Type B pancreatic cell (in vitro differentiated cells): ENCODE measurements around the gene CROCC2. TPM values are rescaled to one million over a fixed set of nuclear protein-coding genes. Genes with fewer than 3 reads are reported as not detected.
A peak's percentile ranks its signal among the peaks of the same experiment; 100 is the strongest.

ENCODE experiments used
- DNase-seq: peaks from one replicate; pipeline ENCODE4 v3.0.0; 2021; ENCODE audit warnings: mixed read lengths; ENCODE audit not compliant: unreplicated experiment; ENCODE audit errors: extremely low spot score
- H3K27ac Mint-ChIP-seq: 2 replicates; pipeline ENCODE4 v1.8.0; 2021; ENCODE audit warnings: mild to moderate bottlenecking, mixed read lengths
- H3K27me3 Mint-ChIP-seq: 2 replicates; pipeline ENCODE4 v1.8.0; 2021; ENCODE audit warnings: mixed read lengths
- H3K36me3 Mint-ChIP-seq: 2 replicates; pipeline ENCODE4 v1.8.0; 2021; ENCODE audit warnings: mixed read lengths
- H3K4me1 Mint-ChIP-seq: one replicate; pipeline ENCODE4 v1.8.0; 2021; ENCODE audit warnings: mixed read lengths; ENCODE audit not compliant: unreplicated experiment
- H3K4me3 Mint-ChIP-seq: 2 replicates; pipeline ENCODE4 v1.8.0; 2021; ENCODE audit warnings: mild to moderate bottlenecking, mixed read lengths
- H3K9me3 Mint-ChIP-seq: 2 replicates; pipeline ENCODE4 v1.8.0; 2021; ENCODE audit warnings: mixed read lengths
- CTCF ChIP-seq: fragments of 200-600 bp; sonication (generic); conservative IDR thresholded peaks from 2 replicates; pipeline ENCODE4 v1.5.0; 2021; ENCODE audit warnings: antibody characterized with exemption, mild to moderate bottlenecking
- total RNA-seq: library from RNA; stranded (reverse); gene quantifications from 2 replicates; pipeline ENCODE4 v1.2.1, GENCODE V29; 2021; ENCODE audit warnings: low replicate concordance

Gene CROCC2
- total RNA-seq, 1 donor from 2014 or later, result 0.68 TPM

GRCh38 chr2:240998706-240998994 is 92.5 kb downstream of the CROCC2 start:
- no peak for TF ChIP-seq CTCF
- peaks cover 17% of the 10 kb centered on the region for H3K27me3 Mint-ChIP-seq
- H3K36me3 Mint-ChIP-seq, result peaks cover 9% of the 10 kb centered on the region
- peak; percentile 65 for DNase-seq
- peak overlapping the region; percentile 52 for H3K4me3 Mint-ChIP-seq
- H3K9me3 Mint-ChIP-seq, result no peaks in the 10 kb centered on the region
- no peak overlapping the region for H3K27ac Mint-ChIP-seq
- peaks cover 40% of the 10 kb centered on the region for H3K4me1 Mint-ChIP-seq

DNA sequence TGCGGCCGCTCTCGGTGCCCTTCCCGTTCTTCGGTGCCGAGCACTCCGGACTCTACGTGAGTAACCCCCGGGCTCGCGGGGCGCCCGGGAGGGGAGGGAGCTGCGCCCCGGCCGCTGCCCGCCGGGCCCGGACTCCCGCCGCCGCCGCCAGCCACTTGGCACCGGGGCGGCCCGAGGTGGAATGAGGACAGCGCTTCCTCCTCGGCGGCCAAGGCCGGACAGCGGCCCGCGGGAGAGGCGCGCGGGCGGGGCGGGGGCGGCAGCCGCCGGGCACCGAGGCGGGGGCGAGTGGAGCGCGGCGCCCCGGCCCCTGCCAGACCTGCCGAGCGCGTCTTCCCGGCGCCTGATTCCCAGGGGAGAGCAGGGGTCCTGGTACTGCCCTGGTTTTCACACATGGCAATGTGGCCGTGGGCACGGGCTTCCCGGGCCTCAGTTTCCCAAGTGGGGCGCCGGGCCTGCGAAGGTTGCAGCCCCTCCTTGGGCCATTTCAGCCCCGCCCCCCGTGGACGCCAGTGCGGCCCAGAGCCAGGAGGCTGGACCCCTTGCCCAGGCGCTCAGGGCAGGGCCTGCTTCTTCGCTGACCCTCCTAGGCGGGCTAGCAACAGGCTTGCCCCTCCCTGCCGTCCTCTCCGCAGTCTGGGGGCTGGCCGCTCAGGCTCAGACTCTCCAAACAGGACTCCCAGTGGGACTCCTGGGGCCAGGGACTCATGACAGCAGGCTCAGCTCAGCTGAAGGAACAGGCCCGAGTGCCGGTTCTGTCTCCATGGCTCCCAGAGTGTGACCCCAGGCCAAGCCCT is 93.1 kb downstream of the CROCC2 start:
- H3K4me1 Mint-ChIP-seq, result peaks cover 40% of the 10 kb centered on the region
- peaks cover 12% of the 10 kb centered on the region for H3K36me3 Mint-ChIP-seq
- peaks cover 17% of the 10 kb centered on the region for H3K27me3 Mint-ChIP-seq
- no peak for TF ChIP-seq CTCF
- H3K4me3 Mint-ChIP-seq, result peak overlapping the region; percentile 89
- peak; percentile 70 for DNase-seq
- H3K9me3 Mint-ChIP-seq, result no peaks in the 10 kb centered on the region
- H3K27ac Mint-ChIP-seq, result no peak overlapping the region

GRCh38 chr2:240999873-241000541 is 93.9 kb downstream of the CROCC2 start:
- peaks cover 35% of the 10 kb centered on the region for H3K4me1 Mint-ChIP-seq

DNA sequence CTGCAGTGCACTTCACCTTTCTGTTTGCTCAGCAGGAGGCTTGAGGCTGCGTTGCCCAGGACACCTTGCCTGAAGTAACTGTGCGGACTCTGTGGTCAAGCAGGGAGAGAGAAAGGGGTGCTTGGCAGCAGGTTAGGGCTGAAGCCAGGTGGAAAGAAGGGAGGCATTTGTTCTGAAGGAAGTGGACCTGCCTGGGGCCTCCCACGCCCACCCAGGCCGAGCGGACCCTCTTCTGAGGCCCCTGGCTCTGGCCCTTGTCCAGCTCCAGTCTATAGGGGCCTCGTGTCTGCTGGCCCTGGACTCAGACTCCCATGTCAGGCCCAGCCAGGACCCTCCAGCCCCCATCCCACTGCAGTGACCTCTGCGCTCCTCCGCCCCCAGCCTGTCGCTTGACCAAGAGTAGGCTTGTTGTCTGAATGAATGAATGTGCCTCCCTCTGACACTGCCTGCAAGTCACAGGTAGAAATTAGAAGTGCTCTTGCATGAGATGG is 94.7 kb downstream of the CROCC2 start:
- Mint-ChIP-seq H3K4me3 (peak overlapping the region; percentile 89), H3K9me3 (peaks cover 6% of the 10 kb centered on the region)
- DNase-seq, result peak; percentile 68

More at GRCh38 chr2:240999873-241000541, 93.9 kb downstream of the CROCC2 start:
- peak overlapping the region; percentile 89 for H3K4me3 Mint-ChIP-seq
- H3K36me3 Mint-ChIP-seq, result peaks cover 12% of the 10 kb centered on the region
- H3K9me3 Mint-ChIP-seq, result no peaks in the 10 kb centered on the region
- no peak for TF ChIP-seq CTCF
- H3K27me3 Mint-ChIP-seq, result peaks cover 17% of the 10 kb centered on the region
- peak; percentile 68 for DNase-seq
- no peak overlapping the region for H3K27ac Mint-ChIP-seq

More for the DNA sequence above, 94.7 kb downstream of the CROCC2 start:
- Mint-ChIP-seq H3K27me3 (peaks cover 17% of the 10 kb centered on the region), H3K27ac (no peak overlapping the region), H3K36me3 (peaks cover 19% of the 10 kb centered on the region), H3K4me1 (peaks cover 31% of the 10 kb centered on the region)
- TF ChIP-seq CTCF, result no peak
